Esophagus (tissue), 2 donors: ENCODE measurements around the gene PIAS3. TPM values are rescaled to one million over a fixed set of nuclear protein-coding genes. Genes with fewer than 3 reads are reported as not detected.

ENCODE experiments used
- H3K27ac ChIP-seq, 2 donors: one replicate each; pipeline ENCODE4 v1.5.1; 2013; ENCODE audit warnings: low read depth in 2 of 2, mild to moderate bottlenecking in 2 of 2, inconsistent platforms in 1 of 2, low read length in 1 of 2, moderate library complexity in 1 of 2
- H3K27me3 ChIP-seq, 2 donors: one replicate each; pipeline ENCODE4 v1.6.1; 2013; ENCODE audit warnings: low read length in 2 of 2, control low read depth in 1 of 2, mild to moderate bottlenecking in 1 of 2; ENCODE audit not compliant: insufficient read depth in 2 of 2, control insufficient read depth in 1 of 2
- H3K36me3 ChIP-seq, 2 donors: one replicate each; pipeline ENCODE4 v1.6.1; 2013; ENCODE audit warnings: low read length in 1 of 2; ENCODE audit not compliant: control insufficient read depth in 2 of 2, insufficient read depth in 2 of 2
- H3K4me1 ChIP-seq, 2 donors: one replicate each; pipeline ENCODE4 v1.6.1; 2013; ENCODE audit warnings: low read length in 1 of 2; ENCODE audit not compliant: control insufficient read depth in 2 of 2, insufficient read depth in 2 of 2
- H3K4me3 ChIP-seq, 2 donors: one replicate each; pipeline ENCODE4 v1.5.1; 2013; ENCODE audit warnings: low read length in 2 of 2, mild to moderate bottlenecking in 2 of 2, low read depth in 1 of 2, moderate library complexity in 1 of 2
- H3K9me3 ChIP-seq, 2 donors: one replicate each; pipeline ENCODE4 v1.6.1; 2013; ENCODE audit warnings: mild to moderate bottlenecking in 2 of 2, low read depth in 1 of 2, low read length in 1 of 2, moderate library complexity in 1 of 2; ENCODE audit not compliant: control insufficient read depth in 2 of 2, insufficient read depth in 1 of 2
- WGBS, 2 donors: extraction: QIAGEN DNeasy Blood & Tissue Kit; methylation state at CpG; one replicate each; pipeline ENCODE4 v1.1.7; 2013; 5-methylcytosine and 5-hydroxymethylcytosine counted together
- polyA plus RNA-seq, 2 donors: library from polyadenylated mRNA; stranded (reverse); fragments of 200-250 nt; gene quantifications; one replicate each; pipeline ENCODE4 v1.2.3, GENCODE V29; 2013
- donor health status: healthy with polysubstance abuse.
- donor health status: Bipolar disorder and iron deficiency.

Gene PIAS3
- 10 to 100 TPM; 29.8 to 43.6 TPM for polyA plus RNA-seq

DNA sequence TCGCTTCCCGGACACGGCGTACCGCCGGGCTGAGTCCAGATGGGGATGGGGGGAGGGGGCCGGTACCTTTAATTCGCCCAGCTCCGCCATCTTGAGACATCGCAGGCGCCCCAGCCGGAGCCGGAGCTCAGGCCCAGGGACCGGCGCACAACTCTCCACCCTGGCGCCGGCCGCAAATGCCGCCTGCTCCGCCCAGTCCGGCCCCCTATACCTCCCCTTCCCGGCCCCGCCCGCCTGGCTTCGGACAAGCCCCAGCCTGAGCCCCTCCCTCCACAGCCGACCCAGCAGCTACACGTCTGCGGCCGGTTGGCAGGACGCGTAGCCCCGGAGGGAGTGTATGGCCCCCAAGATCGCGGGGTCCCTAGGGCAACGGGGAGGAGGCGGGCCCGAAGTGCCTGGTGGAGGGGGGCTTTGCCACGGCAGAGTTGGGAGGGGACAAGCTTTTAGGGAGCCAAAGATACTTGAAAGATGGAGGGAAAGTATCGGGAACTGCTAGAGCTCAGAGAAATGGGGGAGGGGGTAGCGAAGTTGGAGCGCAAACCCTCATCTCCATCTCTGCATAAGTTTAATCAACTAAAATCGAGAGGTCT, at the start of gene PIAS3:
PIAS3 (minus strand) TSS at position 181 of the 590 bp plus-strand sequence; CDS start at position 90, 91 bp downstream.
- WGBS, 2 donors = 0 to 1% methylated on average over 39 to 42 of the region's 42 CpGs
- peak within 1 kb of the TSS; percentile 87 to 88 for H3K4me3 ChIP-seq
- peaks cover 7 to 17% of the 10 kb centered on the region in 2 donors for H3K36me3 ChIP-seq
- H3K4me1 ChIP-seq = peaks cover 0 to 4% of the 10 kb centered on the region in 2 donors
- no peaks in the 10 kb centered on the region for H3K9me3 ChIP-seq
- H3K27ac ChIP-seq = peak within 1 kb of the TSS; percentile 91 to 98
- H3K27me3 ChIP-seq = no peaks in the 10 kb centered on the region

DNA sequence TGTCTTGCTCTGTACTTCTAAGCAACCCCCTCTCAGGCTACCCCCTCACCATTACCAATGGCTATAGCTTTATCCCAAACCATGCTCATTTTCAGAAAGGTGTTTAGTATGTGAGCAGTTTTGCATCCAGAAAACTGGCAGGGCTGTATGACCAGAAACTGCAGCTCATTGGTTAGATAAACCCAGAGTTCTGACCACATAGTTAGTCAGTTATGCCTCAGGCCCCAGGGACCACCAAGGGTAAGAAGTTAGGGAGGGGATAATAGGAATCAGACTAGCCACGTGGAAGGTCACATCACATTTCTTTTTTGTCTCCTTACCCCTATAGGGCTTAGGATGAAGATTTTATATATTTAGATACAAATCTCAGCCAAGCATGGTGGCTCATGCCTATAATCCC, 49.8 kb upstream of the PIAS3 start:
- Histone ChIP-seq H3K27me3 (no peaks in the 10 kb centered on the region), H3K4me3 (no peak overlapping the region), H3K4me1 (peaks cover 0 to 2% of the 10 kb centered on the region in 2 donors), H3K27ac (no peak overlapping the region), H3K36me3 (peaks cover 3 to 6% of the 10 kb centered on the region in 2 donors), H3K9me3 (no peaks in the 10 kb centered on the region)
- 60 to 68% methylated on average over 1 of the region's 1 CpG for WGBS, 2 donors

DNA sequence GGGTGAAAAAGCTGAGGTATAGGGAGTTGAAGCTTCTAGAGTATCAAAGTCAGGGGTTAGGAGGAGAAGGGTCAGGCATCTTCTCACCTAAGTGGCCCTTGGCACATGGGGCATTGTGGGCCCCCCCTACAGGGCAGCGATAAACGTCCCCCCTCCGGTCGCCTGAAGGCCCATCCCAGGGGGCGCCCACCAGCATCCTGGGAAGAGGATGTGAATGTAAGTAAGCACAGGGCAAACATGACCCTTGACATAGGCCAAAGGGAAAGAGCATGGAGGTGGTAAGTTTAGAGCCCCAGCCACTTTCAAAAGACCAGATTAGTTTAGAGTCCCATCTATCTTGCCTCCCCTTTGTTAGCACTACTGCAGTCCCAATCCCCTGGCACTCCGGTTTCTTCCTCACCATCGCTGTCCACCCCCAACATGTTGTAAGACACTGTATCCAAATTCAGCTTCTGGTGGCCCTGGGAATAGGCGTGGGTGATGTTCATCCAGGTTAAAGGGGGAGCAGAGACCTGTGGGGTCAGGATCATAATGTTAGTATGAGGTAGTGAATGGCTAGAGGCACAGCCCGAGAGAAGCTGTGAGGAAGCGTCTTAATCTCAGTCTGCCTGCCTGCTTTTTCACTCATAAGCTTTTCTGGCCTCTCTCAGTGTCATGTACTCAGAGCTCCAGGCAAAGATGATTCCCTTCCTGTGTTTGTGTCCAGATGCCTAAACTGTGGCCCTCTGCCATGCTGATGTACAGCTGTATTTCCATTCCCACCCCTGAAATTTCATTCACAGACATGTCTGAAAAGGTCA, 48.3 kb upstream of the PIAS3 start:
- Histone ChIP-seq H3K27me3 (no peaks in the 10 kb centered on the region), H3K4me1 (peaks cover 0 to 2% of the 10 kb centered on the region in 2 donors), H3K9me3 (no peaks in the 10 kb centered on the region), H3K36me3 (peaks cover 2 to 4% of the 10 kb centered on the region in 2 donors), H3K27ac (no peak overlapping the region), H3K4me3 (no peak overlapping the region)
- 78 to 82% methylated on average over 10 of the region's 10 CpGs for WGBS, 2 donors

DNA sequence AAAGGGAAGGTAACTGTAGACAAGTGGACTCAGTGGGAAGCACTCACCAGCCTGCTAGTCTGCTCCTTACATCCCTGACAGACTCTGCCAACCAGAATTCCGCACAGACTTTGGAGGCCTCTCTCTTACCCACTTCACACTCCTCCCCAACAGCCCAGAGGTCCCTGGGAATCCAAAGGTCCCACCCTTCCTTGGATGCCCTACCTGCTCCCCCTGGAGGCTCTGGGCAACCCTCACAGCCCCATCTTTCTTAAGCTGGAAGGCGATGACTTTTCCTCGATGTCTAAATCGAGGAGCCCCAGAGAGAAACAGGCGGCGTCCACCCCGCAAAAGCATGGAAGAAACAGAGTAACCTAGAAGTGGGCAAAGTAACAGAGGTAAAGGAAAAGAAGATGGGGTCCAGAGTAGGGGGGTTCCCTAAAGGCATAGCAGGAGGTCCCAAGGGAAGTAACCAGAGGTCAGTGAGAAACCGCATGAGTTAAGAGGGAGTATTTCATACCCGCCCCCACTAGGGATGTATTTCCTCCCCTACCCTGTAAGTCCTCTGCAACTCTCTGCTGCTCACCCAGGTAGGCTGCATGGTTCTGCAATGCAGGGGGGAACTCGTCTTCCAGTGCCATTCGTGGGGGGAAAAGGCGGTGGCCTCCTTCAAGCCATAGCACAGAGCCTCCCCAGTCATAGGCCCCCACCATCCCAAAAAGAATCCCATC, 42.6 kb upstream of the PIAS3 start:
- H3K36me3 ChIP-seq = peaks cover 0 to 3% of the 10 kb centered on the region in 2 donors
- 89 to 90% methylated on average over 12 of the region's 12 CpGs for WGBS, 2 donors
- no peak overlapping the region for H3K4me3 ChIP-seq
- no peaks in the 10 kb centered on the region for H3K27me3 ChIP-seq
- no peaks in the 10 kb centered on the region for H3K4me1 ChIP-seq
- H3K9me3 ChIP-seq = no peaks in the 10 kb centered on the region
- H3K27ac ChIP-seq = no peak overlapping the region

- 82 to 85% methylated on average over 5 of the region's 5 CpGs for WGBS, 2 donors
- no peak overlapping the region for H3K4me3 ChIP-seq
Observed at GRCh38 chr1:145898756-145899155, 39.9 kb upstream of the PIAS3 start.

DNA sequence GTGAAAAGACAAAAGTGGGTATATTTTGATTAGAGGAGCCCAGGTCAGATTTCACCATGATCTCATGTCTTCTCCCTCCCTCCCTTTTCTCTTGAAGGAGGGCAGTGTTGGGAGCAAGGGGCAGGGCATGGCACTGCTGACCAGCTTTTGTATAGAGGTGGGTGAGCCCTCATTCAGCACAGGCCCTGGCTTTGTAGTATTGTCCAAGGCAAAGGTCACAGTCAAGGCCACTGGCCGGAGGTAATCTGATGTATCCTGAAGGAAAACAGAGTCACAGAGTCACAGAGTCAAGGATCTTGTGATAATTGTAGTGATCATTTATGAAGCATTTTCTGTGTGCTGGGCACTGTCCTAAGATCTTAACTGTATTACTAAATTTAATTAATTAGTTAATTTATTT, 39.1 kb upstream of the PIAS3 start:
- WGBS, 2 donors = 67 to 92% methylated on average over 1 of the region's 1 CpG
- Histone ChIP-seq H3K27ac (no peak overlapping the region), H3K27me3 (no peaks in the 10 kb centered on the region), H3K4me3 (no peak overlapping the region), H3K4me1 (no peaks in the 10 kb centered on the region), H3K36me3 (peaks cover 0 to 3% of the 10 kb centered on the region in 2 donors), H3K9me3 (no peaks in the 10 kb centered on the region)

More at GRCh38 chr1:145898756-145899155, 39.9 kb upstream of the PIAS3 start:
- Histone ChIP-seq H3K4me1 (no peaks in the 10 kb centered on the region), H3K27me3 (no peaks in the 10 kb centered on the region), H3K36me3 (peaks cover 0 to 3% of the 10 kb centered on the region in 2 donors), H3K9me3 (no peaks in the 10 kb centered on the region), H3K27ac (no peak overlapping the region)

GRCh38 chr1:145895471-145895870, 36.6 kb upstream of the PIAS3 start:
- no peaks in the 10 kb centered on the region for H3K27me3 ChIP-seq
- no peak overlapping the region for H3K4me3 ChIP-seq
- WGBS, 2 donors = 94 to 100% methylated on average over 1 of the region's 1 CpG
- H3K36me3 ChIP-seq = no peaks in the 10 kb centered on the region
- H3K27ac ChIP-seq = no peak overlapping the region
- peaks cover 0 to 4% of the 10 kb centered on the region in 2 donors for H3K4me1 ChIP-seq
- H3K9me3 ChIP-seq = no peaks in the 10 kb centered on the region

- WGBS, 2 donors = 91% methylated on average over 7 of the region's 7 CpGs
- H3K9me3 ChIP-seq = no peaks in the 10 kb centered on the region
- H3K4me1 ChIP-seq = peaks cover 0 to 4% of the 10 kb centered on the region in 2 donors
- no peaks in the 10 kb centered on the region for H3K36me3 ChIP-seq
- peak overlapping the region in 1 of 2 donors; percentile 24 for H3K27ac ChIP-seq
- no peak overlapping the region for H3K4me3 ChIP-seq
- H3K27me3 ChIP-seq = no peaks in the 10 kb centered on the region
Observed at GRCh38 chr1:145893306-145894055, 34.6 kb upstream of the PIAS3 start.

GRCh38 chr1:145892486-145893087, 33.7 kb upstream of the PIAS3 start:
- Histone ChIP-seq H3K4me1 (peaks cover 0 to 4% of the 10 kb centered on the region in 2 donors), H3K27me3 (no peaks in the 10 kb centered on the region), H3K4me3 (no peak overlapping the region), H3K27ac (peak overlapping the region; percentile 90 to 91), H3K36me3 (no peaks in the 10 kb centered on the region), H3K9me3 (no peaks in the 10 kb centered on the region)
- WGBS, 2 donors = 46 to 49% methylated on average over 3 of the region's 3 CpGs
